ENCODE results near the gene SORCS2.
"Not testable (repeated sequence)": the region's sequence is repeated elsewhere in the genome, so short reads cannot be mapped to it uniquely, and the experiment has no call there.

Gene SORCS2

DNA sequence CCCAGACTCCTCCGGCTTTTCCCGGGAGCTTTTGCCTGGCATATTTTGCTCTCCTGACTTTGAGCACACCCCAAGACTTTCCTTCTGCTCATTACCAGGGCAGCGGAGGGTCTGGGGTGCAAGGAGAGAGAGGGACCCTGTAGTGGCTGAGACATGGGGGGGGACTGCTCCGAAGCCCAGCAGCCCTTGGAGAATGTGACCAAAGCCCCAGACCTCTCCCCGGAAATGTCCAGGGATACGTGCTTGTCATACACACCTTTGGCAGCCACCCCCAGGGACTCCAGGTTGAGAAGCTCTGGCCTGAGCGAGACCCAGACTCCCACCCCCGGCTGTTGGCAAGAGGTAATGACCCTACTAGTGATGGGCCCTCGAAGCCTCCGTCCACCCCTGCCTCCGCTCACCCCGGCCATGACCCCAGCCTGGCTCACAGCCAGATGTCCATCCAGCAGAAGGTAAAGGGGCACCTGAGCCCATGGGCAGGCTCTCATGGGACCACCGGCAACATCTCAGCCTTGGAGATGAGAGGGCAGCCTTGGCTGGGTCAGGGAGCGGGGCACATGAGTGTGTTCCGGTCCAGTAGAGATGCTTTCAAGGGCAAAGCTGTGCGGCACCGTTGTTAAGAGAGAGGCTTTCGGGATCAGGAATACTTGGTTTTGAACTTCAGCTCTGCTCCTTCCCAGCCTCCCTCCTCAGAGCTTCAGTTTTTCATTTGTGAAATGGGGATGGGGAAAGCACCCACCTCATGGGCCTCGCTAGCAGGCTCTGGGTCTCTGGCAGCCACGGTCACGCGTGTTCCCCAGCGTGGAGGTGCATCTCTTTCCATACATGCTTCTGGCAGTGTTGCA is 240.4 kb downstream of the SORCS2 start:
- no peak for DNase-seq

DNA sequence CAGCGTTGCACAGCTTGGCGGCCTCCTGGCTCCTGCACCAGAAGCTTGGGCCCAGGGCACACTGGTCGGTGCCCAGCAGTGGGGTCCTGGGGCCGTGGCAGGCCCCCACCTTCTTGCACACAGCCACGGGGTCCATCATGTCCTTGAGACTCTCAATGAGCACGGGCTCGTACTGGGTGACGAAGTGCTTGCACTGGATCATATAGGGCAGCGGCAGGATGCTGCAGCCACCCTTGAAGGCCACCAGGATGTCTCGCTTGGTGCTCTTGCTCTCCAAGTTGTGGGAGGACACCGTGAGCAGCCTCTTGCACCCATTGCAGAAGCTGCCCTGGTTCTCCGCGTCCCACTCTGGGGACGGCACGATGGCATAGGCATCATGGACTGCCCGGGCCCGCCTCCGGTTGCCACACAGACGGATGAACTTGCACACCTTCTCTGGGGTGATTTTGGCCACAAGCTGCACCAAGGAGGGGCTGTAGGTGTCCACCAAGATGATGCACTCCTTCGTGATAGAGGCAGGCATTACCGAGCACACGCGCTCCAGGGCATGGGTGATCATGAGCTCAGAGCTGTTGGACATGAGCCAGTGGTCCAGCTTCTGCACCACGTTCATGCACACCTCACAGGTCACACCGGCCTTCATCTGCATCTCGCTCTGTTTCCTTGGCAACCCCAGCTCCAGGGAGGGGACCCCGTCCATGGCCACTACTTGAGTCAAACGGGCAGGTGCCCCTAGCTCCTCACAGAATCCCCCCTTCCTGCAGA is 241.2 kb downstream of the SORCS2 start:
- no peak for DNase-seq

DNA sequence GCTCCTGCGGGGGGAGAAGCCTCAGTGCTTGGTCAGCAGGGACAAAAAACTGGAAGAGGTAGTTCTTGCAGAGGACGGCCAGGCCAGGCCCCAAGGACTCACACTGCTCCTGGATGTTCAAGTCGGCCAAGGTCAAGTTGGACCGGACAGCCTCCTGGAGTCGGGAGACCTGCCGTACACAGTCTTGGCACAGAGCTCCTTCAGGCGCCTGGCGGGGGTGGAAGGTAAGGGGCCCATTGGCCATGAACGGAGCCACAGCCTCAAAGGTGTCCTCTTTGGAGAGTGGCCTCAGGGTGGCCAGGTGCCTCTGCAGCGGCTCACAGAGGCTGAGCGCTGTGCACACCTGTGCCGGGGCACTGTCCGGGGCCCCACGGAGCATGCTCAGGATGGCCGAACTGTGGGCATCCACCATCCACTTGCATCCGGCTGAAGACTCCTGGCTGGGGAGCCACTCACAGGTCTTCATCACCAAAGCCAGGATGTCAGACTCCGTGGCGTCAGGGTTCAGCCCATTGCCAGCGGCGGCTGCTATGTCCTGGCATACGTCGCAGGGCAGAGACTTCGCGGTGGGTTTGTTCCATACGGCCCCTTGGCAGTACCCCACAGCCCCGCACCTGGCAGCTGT is 241.9 kb downstream of the SORCS2 start:
- no peak for DNase-seq

DNA sequence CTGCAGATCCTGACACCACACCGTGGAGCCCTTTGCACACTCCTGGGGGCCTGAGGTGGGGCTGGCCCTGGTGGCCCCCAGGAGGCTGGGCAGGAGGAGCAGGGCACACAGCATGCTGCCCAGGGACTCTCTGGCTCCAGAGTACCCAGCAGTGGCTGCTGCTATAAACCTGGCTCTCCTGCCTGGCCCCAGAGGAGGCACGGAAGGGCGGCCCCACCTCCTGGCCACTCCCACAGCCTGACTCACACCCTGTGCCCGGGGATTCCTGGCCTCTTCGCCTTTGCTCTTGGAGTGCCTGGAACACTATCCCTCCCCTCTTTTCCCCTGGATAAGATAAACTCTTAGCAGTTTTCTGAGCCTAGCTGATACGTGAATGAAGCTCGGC is 242.4 kb downstream of the SORCS2 start, which contains the start of gene PSAPL1:
PSAPL1 (minus strand) TSS at position 165 of the 385 bp plus-strand sequence; CDS start at position 114, 51 bp downstream.
- DNase-seq = no peak

DNA sequence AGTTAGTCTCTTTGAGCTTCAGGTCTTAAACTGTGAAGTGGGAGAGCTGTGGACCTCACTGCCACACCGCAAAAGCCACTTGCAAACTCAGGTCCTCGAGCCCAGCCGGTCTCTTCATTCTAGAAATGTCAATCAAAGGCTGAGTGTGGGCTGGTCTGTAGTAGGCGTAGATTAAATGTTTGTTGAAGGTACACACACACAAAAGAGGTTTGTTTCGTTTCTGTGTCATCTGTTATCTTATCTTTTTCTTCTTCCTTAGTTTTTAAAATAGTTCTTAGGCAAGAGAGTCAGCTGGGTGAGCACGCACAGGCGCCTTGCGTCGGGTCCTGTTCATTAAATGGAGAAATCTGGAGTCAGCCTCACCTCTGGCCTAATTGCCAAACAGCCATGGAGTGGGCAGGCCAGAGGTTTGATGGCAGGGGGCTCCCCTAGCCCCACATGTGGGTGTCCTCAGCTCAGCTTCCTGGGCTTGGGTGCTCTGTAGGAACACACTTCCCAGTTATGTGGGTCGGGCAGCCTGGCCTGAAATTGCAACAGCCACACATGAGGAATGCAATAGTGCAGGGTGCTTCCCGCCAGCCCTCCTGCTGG is 243.2 kb downstream of the SORCS2 start:
- DNase-seq = no peak

DNA sequence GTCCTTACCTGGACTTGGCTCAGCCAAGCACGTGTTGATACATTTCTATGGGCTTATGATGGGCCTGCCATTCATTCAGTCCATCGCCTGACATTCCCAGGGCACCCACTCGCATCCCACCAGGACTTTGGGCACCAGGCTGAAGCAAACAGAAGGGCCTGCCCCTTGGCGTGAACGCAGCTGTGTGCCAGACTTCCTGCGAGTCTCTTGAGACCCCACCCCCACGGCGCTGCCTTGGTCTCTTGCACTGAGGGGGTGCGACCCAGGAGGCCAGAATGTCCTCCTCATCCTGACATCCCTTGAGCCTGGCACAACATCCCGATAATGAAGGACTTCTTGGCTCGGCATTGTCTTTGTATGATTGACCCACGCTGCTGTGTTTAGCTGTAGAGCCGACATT is 243.9 kb downstream of the SORCS2 start:
- DNase-seq = no peak

DNA sequence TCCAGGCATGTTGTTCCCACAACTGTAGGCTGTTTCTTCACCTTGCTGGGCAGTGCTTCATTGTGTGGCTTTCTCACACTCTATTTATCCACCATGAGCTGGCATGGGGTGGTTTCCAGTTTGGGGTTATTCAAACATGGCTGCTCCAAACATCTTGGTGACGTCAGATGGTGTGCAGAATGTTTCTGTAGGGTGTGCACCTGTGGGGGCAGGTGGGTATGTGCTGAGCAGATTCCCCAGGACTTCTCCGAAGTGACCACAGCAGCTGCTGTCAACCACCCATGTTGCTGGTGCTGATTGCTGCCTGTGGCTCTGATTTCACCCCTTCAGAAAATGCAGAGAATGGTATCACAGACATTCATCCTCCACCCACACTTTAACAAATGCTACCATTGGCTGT is 247.4 kb downstream of the SORCS2 start:
- DNase-seq = no peak

DNA sequence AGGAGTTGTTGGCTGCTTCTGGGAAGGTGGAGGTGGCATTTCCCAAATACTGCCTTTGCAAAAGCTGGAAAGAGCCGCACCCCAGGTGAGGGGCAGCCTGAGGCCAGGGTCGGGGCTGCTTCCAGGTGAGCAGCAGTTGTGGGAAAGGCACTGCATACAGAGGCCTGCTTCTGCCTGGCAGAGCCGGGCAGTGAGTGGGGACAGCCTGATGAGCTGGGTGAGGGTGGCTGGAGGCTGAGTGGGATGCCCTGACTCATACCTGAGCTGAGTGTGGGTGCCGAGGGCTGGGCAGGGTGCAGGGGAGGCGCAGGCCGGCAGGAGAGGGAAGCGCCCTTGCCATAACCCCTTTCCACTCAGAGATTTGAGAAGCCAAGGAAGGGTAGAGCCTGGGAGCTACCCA is 248.9 kb downstream of the SORCS2 start:
- DNase-seq = no peak

DNA sequence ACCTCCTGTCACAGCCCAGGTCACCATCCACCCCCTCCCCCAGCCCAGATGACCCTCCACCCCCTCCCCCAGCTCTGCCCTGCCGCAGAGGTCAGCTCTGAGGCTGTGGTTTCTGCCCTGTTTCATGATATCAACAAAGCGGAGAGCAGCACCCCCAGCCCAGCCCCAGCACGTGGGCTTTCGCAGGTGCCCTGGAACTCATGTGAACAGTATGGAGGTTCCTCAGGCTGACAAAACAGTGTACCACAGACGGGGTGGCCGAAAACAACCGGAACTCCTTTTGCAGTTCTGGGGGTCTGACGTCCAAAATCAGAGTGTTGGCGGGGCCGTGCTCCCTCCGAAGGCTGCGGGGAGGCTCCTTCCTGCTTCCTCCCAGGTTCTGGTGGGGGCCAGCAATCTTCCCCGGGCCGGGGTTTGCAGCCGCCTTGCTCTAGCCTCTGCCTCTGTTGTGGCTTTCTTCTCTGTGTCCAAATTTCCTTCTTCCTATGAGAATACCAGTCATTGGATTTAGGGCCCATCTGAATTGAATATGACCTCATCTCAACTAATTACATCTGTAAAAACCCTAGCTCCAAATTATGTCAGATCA is 250.3 kb downstream of the SORCS2 start:
- DNase-seq = no peak

DNA sequence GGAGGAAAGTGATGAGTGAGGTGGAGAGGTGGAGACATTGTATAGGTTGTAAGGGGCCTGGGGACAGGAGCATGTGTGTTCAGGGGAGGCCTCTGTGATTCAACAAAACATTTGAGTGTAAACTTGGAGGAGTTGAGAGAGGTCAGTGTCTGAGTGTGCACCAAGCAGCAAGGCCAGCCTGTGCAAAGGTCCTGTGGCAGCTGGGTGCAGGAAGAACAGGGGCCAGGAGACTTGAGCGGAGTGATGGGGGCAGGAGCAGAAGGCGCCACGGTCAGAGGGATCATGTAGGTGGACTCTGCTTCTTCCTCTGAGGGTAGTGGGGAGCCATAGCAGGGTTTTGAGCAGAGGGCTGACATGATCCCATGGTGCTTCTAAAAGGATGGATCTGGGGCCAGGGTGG is 252.0 kb downstream of the SORCS2 start:
- no peak for DNase-seq

DNA sequence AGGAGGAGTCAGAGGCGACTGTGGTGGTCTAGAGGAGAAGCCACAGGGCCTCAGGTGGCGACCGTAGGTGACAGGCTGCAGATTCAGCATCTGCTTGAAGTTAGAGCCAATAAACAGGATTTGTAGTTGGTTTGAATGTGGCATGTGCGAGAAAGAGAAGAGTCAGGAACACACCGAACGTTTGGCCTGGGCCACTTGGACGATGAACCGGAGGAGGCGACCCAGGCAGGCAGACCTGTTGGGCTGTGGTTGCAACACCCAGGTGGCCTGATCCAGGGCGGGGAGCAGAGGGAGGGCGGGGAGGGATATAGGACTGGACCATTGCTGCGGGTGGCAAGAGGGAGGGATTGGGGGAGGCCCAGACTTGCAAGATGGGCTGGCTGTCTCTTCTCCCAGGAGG is 252.4 kb downstream of the SORCS2 start:
- DNase-seq = no peak

DNA sequence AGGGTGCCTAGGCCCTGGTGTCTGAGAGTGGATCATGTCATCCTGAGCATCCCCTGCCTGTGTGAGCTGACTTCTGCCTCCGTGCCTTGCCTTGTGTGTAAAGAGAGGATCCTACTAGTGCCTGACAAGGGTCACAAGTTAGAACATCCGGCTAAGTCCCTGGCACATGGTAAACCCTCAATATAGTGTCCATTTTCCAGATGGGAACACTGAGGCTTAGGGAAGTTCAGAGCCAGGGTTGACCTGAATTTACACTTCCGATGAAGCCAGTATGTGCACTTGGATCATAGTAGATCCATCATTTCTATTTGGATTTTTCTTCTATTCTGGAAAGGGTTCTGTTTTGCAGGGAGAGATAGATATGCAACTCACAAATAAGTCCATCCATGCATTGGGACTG is 254.9 kb downstream of the SORCS2 start:
- DNase-seq = no peak

DNA sequence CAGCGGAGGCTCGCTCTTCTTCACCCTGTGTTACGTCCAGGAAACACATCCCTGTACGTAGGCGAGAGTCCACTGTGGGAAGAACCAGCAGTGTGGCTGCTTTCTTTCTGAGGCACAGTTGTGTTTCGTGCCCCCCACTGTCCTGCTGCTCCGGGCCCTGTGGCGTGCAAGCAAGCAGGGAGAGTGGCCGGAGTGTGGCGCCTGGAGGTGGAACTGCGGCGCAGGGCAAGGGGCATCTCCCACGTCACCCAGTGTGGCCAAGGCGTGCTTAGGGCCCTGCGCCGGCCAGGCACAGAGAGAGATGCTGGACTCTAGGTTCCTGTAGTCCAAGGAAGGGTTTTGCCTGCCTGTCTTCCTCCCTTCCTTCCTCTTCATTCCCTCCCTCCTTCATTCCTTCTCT is 255.7 kb downstream of the SORCS2 start:
- DNase-seq = no peak

DNA sequence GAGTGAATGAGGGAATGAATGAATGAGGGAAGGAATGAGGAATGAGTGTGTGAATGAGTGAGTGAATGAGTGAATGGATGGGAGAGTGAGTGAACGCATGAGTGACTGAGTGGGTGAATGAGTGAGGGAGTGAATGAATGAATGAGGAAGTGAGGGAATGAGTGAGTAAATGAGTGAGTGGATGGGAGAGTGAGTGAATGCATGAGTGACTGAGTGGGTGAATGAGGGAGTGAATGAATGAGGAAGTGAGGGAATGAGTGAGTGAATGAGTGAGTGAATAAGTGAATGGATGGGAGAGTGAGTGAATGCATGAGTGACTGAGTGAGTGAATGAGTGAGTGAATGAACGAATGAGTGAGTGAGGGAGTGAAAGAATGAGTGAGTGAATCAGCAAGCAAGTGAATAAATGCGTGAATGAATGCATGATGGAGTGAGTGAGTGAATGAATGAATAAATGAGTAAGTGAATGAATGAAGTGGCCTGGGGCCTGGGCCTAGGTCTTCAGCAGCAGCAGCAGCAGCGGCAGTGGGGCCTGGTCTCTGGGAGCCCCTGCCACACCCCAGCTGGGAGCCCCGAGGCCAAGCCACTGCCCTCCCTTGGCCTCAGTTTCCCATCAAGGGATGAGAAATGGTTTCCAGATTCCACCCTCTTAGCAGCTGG is 258.6 kb downstream of the SORCS2 start:
- DNase-seq = no peak

DNA sequence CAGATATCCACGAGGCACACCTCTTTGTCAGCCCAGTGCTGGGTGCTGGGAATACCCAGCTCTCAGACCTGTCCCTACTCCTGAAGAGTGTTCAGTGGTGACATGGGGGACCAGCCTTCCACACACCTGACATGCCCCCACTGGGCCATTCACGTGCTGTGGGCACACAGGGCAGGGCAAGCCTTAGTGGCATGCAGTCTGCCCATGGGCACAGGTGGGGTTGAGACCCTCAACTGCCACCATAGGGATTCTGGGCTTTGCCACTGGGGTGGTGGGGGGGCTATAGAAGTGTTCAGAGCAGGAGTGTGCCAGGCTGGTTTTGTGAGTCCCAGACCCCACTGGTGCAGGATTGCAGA is 259.1 kb downstream of the SORCS2 start:
- no peak for DNase-seq

DNA sequence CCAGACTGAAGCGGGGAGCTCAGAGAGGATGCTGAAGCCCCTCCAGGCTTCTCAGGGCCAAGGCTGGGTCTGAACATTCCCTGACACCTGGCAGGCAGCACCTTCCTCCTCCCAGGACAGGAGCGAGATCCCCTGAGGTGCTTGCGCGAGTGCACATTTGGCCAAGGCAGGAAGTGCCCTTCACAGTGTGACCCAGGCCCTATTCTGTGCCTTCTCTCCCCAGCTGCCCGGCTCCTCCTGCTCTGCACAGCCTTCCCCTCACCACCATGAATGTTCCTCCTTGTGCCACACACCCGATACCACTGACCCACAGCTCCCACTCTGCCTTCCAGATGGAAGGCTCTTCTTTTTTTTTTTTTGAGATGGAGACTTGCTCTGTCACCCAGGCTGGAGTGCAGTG is 259.5 kb downstream of the SORCS2 start:
- DNase-seq = no peak

DNA sequence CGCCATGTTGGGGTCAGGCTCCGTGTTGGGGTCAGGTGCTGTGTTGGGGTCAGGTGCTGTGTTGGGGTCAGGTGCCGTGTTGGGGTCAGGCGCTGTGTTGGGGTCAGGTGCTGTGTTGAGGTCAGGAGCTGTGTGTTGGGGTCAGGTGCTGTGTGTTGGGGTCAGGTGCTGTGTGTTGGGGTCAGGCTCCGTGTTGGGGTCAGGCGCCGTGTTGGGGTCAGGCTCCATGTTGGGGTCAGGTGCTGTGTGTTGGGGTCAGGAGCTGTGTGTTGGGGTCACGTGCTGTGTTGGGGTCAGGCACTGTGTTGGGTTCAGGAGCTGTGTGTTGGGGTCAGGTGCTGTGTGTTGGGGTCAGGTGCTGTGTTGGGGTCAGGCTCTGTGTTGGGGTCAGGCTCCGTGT is 260.5 kb downstream of the SORCS2 start:
- not testable (repeated sequence) for DNase-seq

DNA sequence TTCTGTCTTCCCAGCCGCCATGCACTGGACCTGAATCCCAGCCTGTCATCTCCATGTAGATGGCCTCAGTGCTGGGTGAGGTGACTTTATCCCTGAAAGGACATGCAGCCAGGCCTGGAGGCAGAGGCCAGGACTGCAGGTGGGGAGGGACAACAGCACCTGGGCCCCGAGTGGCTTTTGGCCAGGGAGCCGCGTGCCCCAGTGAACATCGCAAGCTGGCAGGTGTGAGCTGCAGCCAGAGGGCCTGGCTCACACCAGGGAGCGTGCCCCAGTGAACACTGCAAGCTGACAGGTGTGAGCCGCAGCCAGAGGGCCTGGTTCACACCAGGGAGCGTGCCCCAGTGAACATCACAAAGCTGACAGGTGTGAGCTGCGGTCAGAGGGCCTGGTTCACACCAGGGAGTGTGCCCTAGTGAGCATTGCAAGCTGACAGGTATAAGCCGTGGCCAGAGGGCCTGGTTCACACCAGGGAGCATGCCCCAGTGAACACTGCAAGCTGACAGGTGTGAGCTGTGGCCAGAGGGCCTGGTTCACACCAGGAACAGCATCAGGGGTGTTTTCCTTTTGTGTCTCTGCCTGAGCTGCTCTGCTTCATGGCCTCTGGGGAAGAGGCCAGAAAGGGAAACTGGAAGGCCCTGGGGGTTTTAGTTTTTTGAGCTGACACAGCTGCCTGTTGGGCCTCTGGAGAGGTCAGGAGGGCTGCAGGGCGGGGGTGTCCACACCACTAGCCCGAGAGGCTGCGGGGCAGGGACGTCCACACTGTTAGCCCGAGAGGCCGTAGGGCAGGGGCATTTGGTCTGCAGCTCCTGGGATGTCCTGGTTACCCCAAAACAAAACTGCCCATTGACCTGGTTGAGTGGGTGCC is 265.1 kb downstream of the SORCS2 start:
- no peak for DNase-seq

DNA sequence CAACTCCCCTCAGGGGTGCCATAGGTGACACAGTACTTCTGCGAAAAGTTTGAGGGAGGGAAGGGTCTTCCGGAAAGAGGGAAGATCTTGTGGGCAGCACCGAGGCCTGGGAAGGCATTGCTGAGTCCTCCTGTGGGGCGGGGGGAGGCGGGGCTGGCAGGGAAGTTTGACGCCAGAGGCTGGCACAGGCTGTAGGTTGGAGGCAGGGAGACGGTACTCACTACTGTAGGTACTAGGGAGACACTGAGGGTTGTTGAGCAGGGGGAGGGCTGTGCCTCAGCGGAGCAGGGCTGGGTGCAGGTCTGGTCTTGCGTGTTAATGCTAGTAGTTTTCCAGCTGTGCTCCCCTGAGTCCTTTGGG is 265.7 kb downstream of the SORCS2 start:
- DNase-seq = no peak

DNA sequence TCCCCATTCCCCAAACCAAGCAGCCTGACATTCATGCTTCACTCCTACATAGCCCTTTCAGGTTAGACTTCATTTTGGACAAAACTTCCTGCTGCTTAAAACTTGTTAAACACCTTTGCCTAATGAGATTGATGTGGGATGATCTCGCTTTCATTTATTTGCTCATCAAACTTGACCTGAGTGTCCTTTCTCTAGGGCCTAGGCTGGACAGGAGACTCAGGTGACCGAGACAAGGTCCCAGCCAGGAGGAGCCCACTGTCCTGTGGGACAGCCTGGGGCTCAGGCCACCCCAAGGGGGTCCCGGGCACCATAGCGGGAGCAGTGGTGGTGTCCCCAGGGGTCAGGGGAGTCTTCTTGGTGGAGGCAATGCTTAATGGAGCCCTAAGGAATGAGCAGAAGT is 266.1 kb downstream of the SORCS2 start:
- DNase-seq = no peak

DNA sequence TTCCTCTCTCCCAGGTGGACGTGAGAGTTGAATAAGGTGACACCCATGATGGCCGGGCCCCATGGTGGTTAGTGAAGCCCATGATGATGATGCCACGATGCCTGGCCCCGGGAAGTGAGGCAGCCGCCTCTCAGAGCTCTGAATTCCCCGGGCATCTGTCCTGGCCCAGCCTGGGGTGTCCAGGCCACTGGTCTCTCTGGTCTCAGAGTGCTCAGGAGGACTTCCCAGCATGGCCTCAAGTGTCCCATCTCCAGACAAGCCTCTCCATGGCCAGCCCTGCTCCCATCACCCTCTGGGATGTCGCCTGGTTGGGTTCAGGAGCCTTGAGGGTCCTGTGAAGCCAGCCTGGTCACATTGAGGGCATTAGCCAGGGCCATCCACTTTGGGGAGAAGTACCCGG is 267.1 kb downstream of the SORCS2 start:
- DNase-seq = no peak

DNA sequence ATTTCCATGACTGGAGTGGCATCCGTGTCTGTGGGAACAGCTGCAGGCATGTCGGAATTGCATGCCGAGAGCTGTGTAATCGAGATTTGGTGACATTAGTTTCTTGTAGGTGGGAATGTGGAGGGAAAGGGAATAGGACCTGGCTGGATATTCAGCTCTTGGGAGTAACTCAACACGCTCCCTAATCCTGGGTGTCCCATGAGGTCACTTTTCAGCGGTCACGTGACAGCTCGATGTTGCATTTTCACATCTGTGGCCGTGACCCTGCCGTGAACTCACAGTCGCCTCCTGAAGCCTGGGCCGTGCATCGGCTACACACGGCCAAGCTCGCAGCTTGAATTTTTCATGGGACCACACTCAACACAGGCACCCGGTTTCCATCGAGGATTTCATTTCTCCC is 268.2 kb downstream of the SORCS2 start:
- DNase-seq = no peak

Data from stimulated activated CD4-positive, alpha-beta T cell treated with anti-CD3 and anti-CD28 coated beads, Interleukin-2, amount 100 ng/mL, for 48 hours (primary cell).